SH-SY5Y (cell line): ENCODE measurements around the gene ABCC1.

ENCODE experiments used
- GATA2 ChIP-seq: IDR thresholded peaks from 2 replicates; pipeline ENCODE4 v1.6.1; 2011; ENCODE audit warnings: mild to moderate bottlenecking, low read depth, low read length
- GATA3 ChIP-seq: IDR thresholded peaks from 2 replicates; pipeline ENCODE4 v1.6.1; 2011; ENCODE audit warnings: low read depth, mild to moderate bottlenecking, low read length, moderate library complexity

DNA sequence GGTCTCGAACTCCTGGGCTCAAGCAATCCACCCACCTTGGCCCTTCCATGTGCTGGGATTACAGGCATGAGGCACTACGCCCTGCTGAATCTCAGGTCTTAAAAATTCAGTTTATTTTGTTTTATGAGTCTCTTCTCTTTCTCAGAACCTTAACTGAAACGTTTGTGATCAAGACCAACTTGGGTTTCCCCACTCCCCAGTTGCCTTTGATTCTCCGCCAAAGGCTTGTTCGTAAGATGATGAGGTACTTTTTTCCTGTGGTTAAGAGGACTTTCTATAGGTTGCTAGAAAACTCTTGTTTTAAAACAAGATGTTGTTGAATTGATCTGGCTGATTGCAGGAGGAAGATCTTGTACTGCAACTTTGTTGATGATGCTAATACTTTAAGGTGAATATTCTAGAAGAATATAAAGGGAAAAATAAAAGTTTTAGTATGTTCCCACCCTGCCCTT lies 11.7 kb downstream of the ABCC1 start:
- no peak for TF ChIP-seq GATA2
- TF ChIP-seq GATA3, result no peak
